ENCODE data around the gene ZGPAT. TPM values are rescaled to one million over a fixed set of nuclear protein-coding genes. Genes with fewer than 3 reads are reported as not detected.

ZGPAT gene
- total and polyA plus RNA-seq, 7 experiments from 2014 or later = 42.9 to 82.1 (median 47.5) TPM

DNA sequence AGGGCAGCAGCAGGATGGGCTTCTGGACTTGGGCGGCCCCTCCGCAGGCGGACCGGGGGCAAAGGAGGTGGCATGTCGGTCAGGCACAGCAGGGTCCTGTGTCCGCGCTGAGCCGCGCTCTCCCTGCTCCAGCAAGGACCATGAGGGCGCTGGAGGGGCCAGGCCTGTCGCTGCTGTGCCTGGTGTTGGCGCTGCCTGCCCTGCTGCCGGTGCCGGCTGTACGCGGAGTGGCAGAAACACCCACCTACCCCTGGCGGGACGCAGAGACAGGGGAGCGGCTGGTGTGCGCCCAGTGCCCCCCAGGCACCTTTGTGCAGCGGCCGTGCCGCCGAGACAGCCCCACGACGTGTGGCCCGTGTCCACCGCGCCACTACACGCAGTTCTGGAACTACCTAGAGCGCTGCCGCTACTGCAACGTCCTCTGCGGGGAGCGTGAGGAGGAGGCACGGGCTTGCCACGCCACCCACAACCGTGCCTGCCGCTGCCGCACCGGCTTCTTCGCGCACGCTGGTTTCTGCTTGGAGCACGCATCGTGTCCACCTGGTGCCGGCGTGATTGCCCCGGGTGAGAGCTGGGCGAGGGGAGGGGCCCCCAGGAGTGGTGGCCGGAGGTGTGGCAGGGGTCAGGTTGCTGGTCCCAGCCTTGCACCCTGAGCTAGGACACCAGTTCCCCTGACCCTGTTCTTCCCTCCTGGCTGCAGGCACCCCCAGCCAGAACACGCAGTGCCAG, 11.0 kb upstream of the ZGPAT start, which contains the start of gene TNFRSF6B:
TSS of gene TNFRSF6B (plus strand) at position 25 of the 729 bp plus-strand sequence. CDS start at position 141, 116 bp downstream.
- peak in 5 of 9 donors; percentile 33 to 51 (median 35) for DNase-seq
- peak within 1 kb of the TSS; percentile 47 for H3K4me3 ChIP-seq (ENCODE audit: low read length)
- H3K4me1 Mint-ChIP-seq = peaks cover 5 to 15% (median 6%) of the 10 kb centered on the region in 7 donors
- peak within 1 kb of the TSS in 9 of 10 donors; percentile 27 to 76 (median 54) for H3K4me3 Mint-ChIP-seq
- CTCF ChIA-PET = interaction anchor here (0.9 kb wide), 1 partner anchor 9 kb away, joined by 3 read pairs; no protein-coding TSS in a partner anchor
- peak; percentile 44 for ATAC-seq
- H3K9me3 ChIP-seq (ENCODE audit: control insufficient read depth in 2 of 3, low read length in 3 of 3) = no peaks in the 10 kb centered on the region
- intact Hi-C loops (cut with micrococcal nuclease) = no loop called here
- peaks cover 0 to 10% (median 0%) of the 10 kb centered on the region in 5 donors for H3K36me3 Mint-ChIP-seq
- peak within 1 kb of the TSS in 7 of 9 donors; percentile 5 to 88 (median 64) for H3K27ac Mint-ChIP-seq
- no peaks in the 10 kb centered on the region for H3K27me3 ChIP-seq (ENCODE audit: control insufficient read depth in 2 of 2, insufficient read depth in 2 of 2, low read length in 2 of 2)
- peaks cover 0 to 2% (median 0%) of the 10 kb centered on the region in 5 donors for H3K27me3 Mint-ChIP-seq
- peaks cover 0 to 5% (median 0%) of the 10 kb centered on the region in 11 donors for H3K9me3 Mint-ChIP-seq
- H3K36me3 ChIP-seq (ENCODE audit: control insufficient read depth in 2 of 3, insufficient read depth in 3 of 3, low read length in 3 of 3) = peaks cover 0 to 28% (median 0%) of the 10 kb centered on the region in 3 experiments
- POLR2A ChIA-PET = interaction anchor here (0.5 to 3.3 kb wide), 6 partner anchors 10 to 69 kb away, joined by 3 to 19 read pairs (median 4); partner anchors contain the start of genes ARFRP1, LIME1 and ZGPAT
- peak within 1 kb of the TSS; percentile 20 for H3K27ac ChIP-seq (ENCODE audit: low read depth, low read length)
- peaks cover 12 to 20% of the 10 kb centered on the region in 2 donors for H3K4me1 ChIP-seq (ENCODE audit: control insufficient read depth in 2 of 2, insufficient read depth in 2 of 2, low read length in 2 of 2)

DNA sequence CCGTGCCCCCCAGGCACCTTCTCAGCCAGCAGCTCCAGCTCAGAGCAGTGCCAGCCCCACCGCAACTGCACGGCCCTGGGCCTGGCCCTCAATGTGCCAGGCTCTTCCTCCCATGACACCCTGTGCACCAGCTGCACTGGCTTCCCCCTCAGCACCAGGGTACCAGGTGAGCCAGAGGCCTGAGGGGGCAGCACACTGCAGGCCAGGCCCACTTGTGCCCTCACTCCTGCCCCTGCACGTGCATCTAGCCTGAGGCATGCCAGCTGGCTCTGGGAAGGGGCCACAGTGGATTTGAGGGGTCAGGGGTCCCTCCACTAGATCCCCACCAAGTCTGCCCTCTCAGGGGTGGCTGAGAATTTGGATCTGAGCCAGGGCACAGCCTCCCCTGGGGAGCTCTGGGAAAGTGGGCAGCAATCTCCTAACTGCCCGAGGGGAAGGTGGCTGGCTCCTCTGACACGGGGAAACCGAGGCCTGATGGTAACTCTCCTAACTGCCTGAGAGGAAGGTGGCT, 10.4 kb upstream of the ZGPAT start:
- intact Hi-C loops (cut with micrococcal nuclease) = no loop called here
- ChIA-PET CTCF (interaction anchor here (0.9 kb wide), 1 partner anchor 9 kb away, joined by 3 read pairs; no protein-coding TSS in a partner anchor), POLR2A (interaction anchor here (0.6 to 3.3 kb wide), 7 partner anchors 8 to 70 kb away, joined by 3 to 19 read pairs (median 3); partner anchors contain the start of genes ARFRP1, LIME1 and ZGPAT)
- Histone ChIP-seq H3K4me1 (ENCODE audit: control insufficient read depth in 2 of 2, insufficient read depth in 2 of 2, low read length in 2 of 2) (peaks cover 12 to 20% of the 10 kb centered on the region in 2 donors), H3K27ac (ENCODE audit: low read depth, low read length) (peak overlapping the region; percentile 20), H3K4me3 (ENCODE audit: low read length) (no peak overlapping the region), H3K9me3 (ENCODE audit: control insufficient read depth in 2 of 3, low read length in 3 of 3) (no peaks in the 10 kb centered on the region), H3K27me3 (ENCODE audit: control insufficient read depth in 2 of 2, insufficient read depth in 2 of 2, low read length in 2 of 2) (no peaks in the 10 kb centered on the region), H3K36me3 (ENCODE audit: control insufficient read depth in 2 of 3, insufficient read depth in 3 of 3, low read length in 3 of 3) (peaks cover 0 to 28% (median 0%) of the 10 kb centered on the region in 3 experiments)
- no peak for ATAC-seq
- peak overlapping the region in 2 of 9 donors; percentile 5 to 54 for H3K27ac Mint-ChIP-seq
- peak overlapping the region in 6 of 10 donors; percentile 52 to 76 (median 60) for H3K4me3 Mint-ChIP-seq
- DNase-seq = no peak
- H3K27me3 Mint-ChIP-seq = peaks cover 0 to 2% (median 0%) of the 10 kb centered on the region in 5 donors
- peaks cover 0 to 8% (median 0%) of the 10 kb centered on the region in 5 donors for H3K36me3 Mint-ChIP-seq
- H3K4me1 Mint-ChIP-seq = peaks cover 5 to 15% (median 6%) of the 10 kb centered on the region in 7 donors
- peaks cover 0 to 4% (median 0%) of the 10 kb centered on the region in 11 donors for H3K9me3 Mint-ChIP-seq

DNA sequence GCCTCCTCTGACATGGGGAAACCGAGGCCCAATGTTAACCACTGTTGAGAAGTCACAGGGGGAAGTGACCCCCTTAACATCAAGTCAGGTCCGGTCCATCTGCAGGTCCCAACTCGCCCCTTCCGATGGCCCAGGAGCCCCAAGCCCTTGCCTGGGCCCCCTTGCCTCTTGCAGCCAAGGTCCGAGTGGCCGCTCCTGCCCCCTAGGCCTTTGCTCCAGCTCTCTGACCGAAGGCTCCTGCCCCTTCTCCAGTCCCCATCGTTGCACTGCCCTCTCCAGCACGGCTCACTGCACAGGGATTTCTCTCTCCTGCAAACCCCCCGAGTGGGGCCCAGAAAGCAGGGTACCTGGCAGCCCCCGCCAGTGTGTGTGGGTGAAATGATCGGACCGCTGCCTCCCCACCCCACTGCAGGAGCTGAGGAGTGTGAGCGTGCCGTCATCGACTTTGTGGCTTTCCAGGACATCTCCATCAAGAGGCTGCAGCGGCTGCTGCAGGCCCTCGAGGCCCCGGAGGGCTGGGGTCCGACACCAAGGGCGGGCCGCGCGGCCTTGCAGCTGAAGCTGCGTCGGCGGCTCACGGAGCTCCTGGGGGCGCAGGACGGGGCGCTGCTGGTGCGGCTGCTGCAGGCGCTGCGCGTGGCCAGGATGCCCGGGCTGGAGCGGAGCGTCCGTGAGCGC, 9.8 kb upstream of the ZGPAT start:
- H3K4me1 ChIP-seq (ENCODE audit: control insufficient read depth in 2 of 2, insufficient read depth in 2 of 2, low read length in 2 of 2) = peaks cover 12 to 20% of the 10 kb centered on the region in 2 donors
- H3K36me3 ChIP-seq (ENCODE audit: control insufficient read depth in 2 of 3, insufficient read depth in 3 of 3, low read length in 3 of 3) = peaks cover 0 to 32% (median 0%) of the 10 kb centered on the region in 3 experiments
- no peaks in the 10 kb centered on the region for H3K9me3 ChIP-seq (ENCODE audit: control insufficient read depth in 2 of 3, low read length in 3 of 3)
- Mint-ChIP-seq H3K27ac (no peak overlapping the region), H3K4me1 (peaks cover 5 to 15% (median 6%) of the 10 kb centered on the region in 7 donors), H3K27me3 (peaks cover 0 to 2% (median 0%) of the 10 kb centered on the region in 5 donors), H3K36me3 (peaks cover 0 to 5% (median 0%) of the 10 kb centered on the region in 5 donors), H3K4me3 (peak overlapping the region in 4 of 10 donors; percentile 25 to 76 (median 50)), H3K9me3 (peaks cover 0 to 2% (median 0%) of the 10 kb centered on the region in 11 donors)
- DNase-seq = no peak
- H3K4me3 ChIP-seq (ENCODE audit: low read length) = no peak overlapping the region
- intact Hi-C loops (cut with micrococcal nuclease) = no loop called here
- H3K27me3 ChIP-seq (ENCODE audit: control insufficient read depth in 2 of 2, insufficient read depth in 2 of 2, low read length in 2 of 2) = no peaks in the 10 kb centered on the region
- POLR2A ChIA-PET = interaction anchor here (0.6 to 3.3 kb wide), 7 partner anchors 9 to 71 kb away, joined by 3 to 19 read pairs (median 3); partner anchors contain the start of genes ARFRP1, LIME1 and ZGPAT
- CTCF ChIA-PET = interaction anchor here (1.0 kb wide), 1 partner anchor 10 kb away, joined by 4 read pairs; the partner anchor contains the start of genes ARFRP1 and ZGPAT
- ATAC-seq = no peak
- no peak overlapping the region for H3K27ac ChIP-seq (ENCODE audit: low read depth, low read length)

DNA sequence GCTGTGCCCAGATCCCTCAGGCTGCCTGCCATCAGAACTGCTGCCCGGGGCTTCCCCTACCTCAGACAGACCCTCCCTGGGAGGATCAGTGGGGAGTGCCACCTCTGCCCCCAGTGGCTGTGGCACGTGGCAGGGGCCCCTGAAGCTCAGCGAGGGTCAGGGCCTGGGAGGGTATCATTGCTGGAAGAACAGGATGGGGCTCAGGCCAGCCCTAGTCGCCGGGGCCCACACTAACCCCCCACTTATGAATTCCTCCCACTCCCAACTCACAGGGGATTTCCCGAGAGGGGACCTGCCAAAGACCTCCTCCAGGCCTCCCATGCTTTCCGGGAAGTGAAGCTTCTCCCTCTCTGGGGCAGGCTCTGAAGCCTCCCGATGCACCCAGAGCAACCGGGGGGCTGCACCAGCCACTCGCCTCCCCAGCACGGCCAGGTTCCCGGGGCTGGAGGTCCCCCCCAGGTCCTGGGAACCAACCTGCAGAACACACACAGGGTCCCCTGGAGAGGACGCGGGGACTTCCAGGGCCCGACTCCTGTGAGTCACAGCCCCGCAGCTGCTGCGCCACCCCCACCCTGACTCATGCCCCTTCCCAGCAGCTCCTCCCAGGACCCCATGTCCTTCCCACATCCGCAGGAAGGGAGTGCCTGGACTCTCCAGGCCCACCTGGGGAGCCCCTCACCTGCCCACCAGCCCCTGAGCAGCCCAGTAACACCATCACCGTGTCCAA, 8.9 kb upstream of the ZGPAT start:
- H3K27ac ChIP-seq (ENCODE audit: low read depth, low read length) = no peak overlapping the region
- H3K27ac Mint-ChIP-seq = peak overlapping the region in 1 of 9 donors; percentile 46
- H3K27me3 ChIP-seq (ENCODE audit: control insufficient read depth in 2 of 2, insufficient read depth in 2 of 2, low read length in 2 of 2) = no peaks in the 10 kb centered on the region
- H3K9me3 ChIP-seq (ENCODE audit: control insufficient read depth in 2 of 3, low read length in 3 of 3) = no peaks in the 10 kb centered on the region
- intact Hi-C loops (cut with micrococcal nuclease) = no loop called here
- H3K27me3 Mint-ChIP-seq = no peaks in the 10 kb centered on the region
- H3K4me1 Mint-ChIP-seq = peaks cover 5 to 15% (median 6%) of the 10 kb centered on the region in 7 donors
- H3K9me3 Mint-ChIP-seq = no peaks in the 10 kb centered on the region
- DNase-seq (peak in 1 of 9 donors; percentile 65), ATAC-seq (no peak)
- H3K36me3 Mint-ChIP-seq = peaks cover 0 to 2% (median 0%) of the 10 kb centered on the region in 5 donors
- ChIA-PET CTCF (interaction anchor here (1.0 kb wide), 1 partner anchor 9 kb away, joined by 4 read pairs; the partner anchor contains the start of genes ARFRP1 and ZGPAT), POLR2A (interaction anchor here (1.0 to 3.3 kb wide), 4 partner anchors 9 to 42 kb away, joined by 3 to 19 read pairs (median 10); partner anchors contain the start of genes ARFRP1, LIME1 and ZGPAT)
- H3K4me1 ChIP-seq (ENCODE audit: control insufficient read depth in 2 of 2, insufficient read depth in 2 of 2, low read length in 2 of 2) = peaks cover 12 to 20% of the 10 kb centered on the region in 2 donors
- H3K4me3 Mint-ChIP-seq = no peak overlapping the region
- peaks cover 0 to 41% (median 0%) of the 10 kb centered on the region in 3 experiments for H3K36me3 ChIP-seq (ENCODE audit: control insufficient read depth in 2 of 3, insufficient read depth in 3 of 3, low read length in 3 of 3)
- no peak overlapping the region for H3K4me3 ChIP-seq (ENCODE audit: low read length)

DNA sequence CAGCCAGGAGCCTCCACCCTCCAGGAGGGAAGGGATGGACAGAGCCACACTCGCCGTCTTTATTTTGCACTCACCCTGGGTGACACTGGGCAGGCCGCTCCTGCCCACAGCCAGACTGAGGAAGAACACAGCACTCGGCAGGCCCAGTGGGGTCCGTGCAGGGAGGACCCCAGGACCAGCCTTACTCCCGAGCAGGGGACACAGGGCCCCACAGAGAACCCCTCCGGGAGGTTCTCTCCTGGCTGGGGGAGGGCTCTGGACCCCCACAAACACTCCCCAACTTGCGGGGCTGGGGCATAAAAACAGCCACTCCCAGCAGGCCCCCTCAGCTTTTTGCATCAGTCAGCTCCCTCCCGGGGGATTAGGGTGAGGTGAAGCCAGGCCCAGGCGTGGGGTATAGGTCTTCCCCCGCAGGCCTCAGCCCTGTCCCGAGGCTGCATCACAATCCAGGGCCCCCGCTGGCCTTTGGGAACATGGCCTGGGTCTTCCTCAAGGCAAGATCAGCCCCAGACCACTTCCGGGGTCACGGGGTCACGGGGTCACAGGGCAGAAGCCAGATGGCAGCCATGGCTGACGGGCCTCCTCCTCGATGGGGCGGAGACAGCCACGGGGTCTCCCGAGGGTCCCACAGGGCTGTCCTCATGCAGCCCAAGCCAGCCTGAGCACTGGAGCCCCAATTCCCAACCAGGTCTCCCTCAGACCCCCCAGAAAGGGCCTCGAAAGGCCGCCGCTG, 8.2 kb upstream of the ZGPAT start:
- H3K4me3 ChIP-seq (ENCODE audit: low read length) = no peak overlapping the region
- peaks cover 12 to 20% of the 10 kb centered on the region in 2 donors for H3K4me1 ChIP-seq (ENCODE audit: control insufficient read depth in 2 of 2, insufficient read depth in 2 of 2, low read length in 2 of 2)
- DNase-seq (peak in 1 of 9 donors; percentile 20), ATAC-seq (no peak)
- H3K36me3 Mint-ChIP-seq = peaks cover 0 to 3% (median 0%) of the 10 kb centered on the region in 5 donors
- H3K4me1 Mint-ChIP-seq = peaks cover 5 to 15% (median 6%) of the 10 kb centered on the region in 7 donors
- POLR2A ChIA-PET = no interaction called here
- H3K27me3 ChIP-seq (ENCODE audit: control insufficient read depth in 2 of 2, insufficient read depth in 2 of 2, low read length in 2 of 2) = no peaks in the 10 kb centered on the region
- no peaks in the 10 kb centered on the region for H3K9me3 ChIP-seq (ENCODE audit: control insufficient read depth in 2 of 3, low read length in 3 of 3)
- H3K27ac ChIP-seq (ENCODE audit: low read depth, low read length) = no peak overlapping the region
- CTCF ChIA-PET = no interaction called here
- H3K27ac Mint-ChIP-seq = peak overlapping the region in 1 of 9 donors; percentile 46
- H3K9me3 Mint-ChIP-seq = no peaks in the 10 kb centered on the region
- peaks cover 0 to 43% (median 4%) of the 10 kb centered on the region in 3 experiments for H3K36me3 ChIP-seq (ENCODE audit: control insufficient read depth in 2 of 3, insufficient read depth in 3 of 3, low read length in 3 of 3)
- intact Hi-C loops (cut with micrococcal nuclease) = no loop called here
- H3K4me3 Mint-ChIP-seq = no peak overlapping the region
- no peaks in the 10 kb centered on the region for H3K27me3 Mint-ChIP-seq
